NOMO-1 treated with DMSO at 0.1 percent for 48 hours (cell line): Measurements from ENCODE around the gene GRIP2.
A peak's percentile ranks its signal among the peaks of the same experiment; 100 is the strongest.
"Not testable (repeated sequence)": the region's sequence is repeated elsewhere in the genome, so short reads cannot be mapped to it uniquely, and the experiment has no call there.

Experiments used
- DNase-seq: peaks from one replicate; lab custom pipeline; 2025; ENCODE audit not compliant: unreplicated experiment; lab: John Stamatoyannopoulos, UW

The GRIP2 gene

GRCh38 chr3:14522768-14523167, 17.4 kb downstream of the GRIP2 start:
- DNase-seq: no peak

- no peak for DNase-seq
Measured at GRCh38 chr3:14522129-14522691, 17.9 kb downstream of the GRIP2 start.

- no peak for DNase-seq
Measured at GRCh38 chr3:14521611-14522010, 18.5 kb downstream of the GRIP2 start.

GRCh38 chr3:14520967-14521366, 19.2 kb downstream of the GRIP2 start:
- no peak for DNase-seq

- no peak for DNase-seq
Measured at GRCh38 chr3:14520149-14520548, 20.0 kb downstream of the GRIP2 start.

GRCh38 chr3:14519406-14519805, 20.7 kb downstream of the GRIP2 start:
- no peak for DNase-seq

- DNase-seq: no peak
Measured at GRCh38 chr3:14518893-14519292, 21.2 kb downstream of the GRIP2 start.

- no peak for DNase-seq
Measured at GRCh38 chr3:14518432-14518802, 21.7 kb downstream of the GRIP2 start.

GRCh38 chr3:14517601-14518431, 22.3 kb downstream of the GRIP2 start:
- no peak for DNase-seq

GRCh38 chr3:14516738-14517345, 23.3 kb downstream of the GRIP2 start:
- no peak for DNase-seq

- DNase-seq: not testable (repeated sequence)
Measured at GRCh38 chr3:14515526-14515925, 24.6 kb downstream of the GRIP2 start.

- no peak for DNase-seq
Measured at GRCh38 chr3:14514323-14514720, 25.8 kb downstream of the GRIP2 start.

GRCh38 chr3:14513566-14514322, 26.4 kb downstream of the GRIP2 start:
- no peak for DNase-seq

- DNase-seq: no peak
Measured at GRCh38 chr3:14512942-14513327, 27.2 kb downstream of the GRIP2 start.

- DNase-seq: no peak
Measured at GRCh38 chr3:14512281-14512941, 27.7 kb downstream of the GRIP2 start.

GRCh38 chr3:14511623-14512280, 28.4 kb downstream of the GRIP2 start:
- no peak for DNase-seq

GRCh38 chr3:14510838-14511622, 29.1 kb downstream of the GRIP2 start:
- DNase-seq: no peak

- DNase-seq: no peak
Measured at GRCh38 chr3:14509796-14510100, 30.4 kb downstream of the GRIP2 start.

GRCh38 chr3:14508966-14509795, 31.0 kb downstream of the GRIP2 start:
- peak; percentile 8 for DNase-seq
